Endothelial cell of umbilical vein (primary cell): ENCODE results near the gene NTN3.

Experiments
- EZH2 ChIP-seq: IDR thresholded peaks from 2 replicates; pipeline ENCODE4 v1.6.1; 2012; ENCODE audit warnings: borderline replicate concordance, low read depth, mild to moderate bottlenecking, moderate library complexity, low read length, inconsistent platforms; ENCODE audit not compliant: severe bottlenecking
- POLR2A ChIP-seq: IDR thresholded peaks from 2 replicates; pipeline ENCODE4 v1.6.1; 2012; ENCODE audit warnings: low read depth, mild to moderate bottlenecking, control low read depth, low read length
- TF ChIP-seq, protein P1 (sequence below), 2 donors: IDR thresholded peaks; 1 replicate in 1 of 2; 2 replicates in 1 of 2; pipeline ENCODE4 v1.5.1; 2011; ENCODE audit warnings: low read length in 2 of 2, mild to moderate bottlenecking in 2 of 2, moderate library complexity in 2 of 2, control low read depth in 1 of 2, inconsistent platforms in 1 of 2, low read depth in 1 of 2; ENCODE audit not compliant: insufficient read depth in 1 of 2; ENCODE audit errors: extremely low read depth in 1 of 2

DNA sequence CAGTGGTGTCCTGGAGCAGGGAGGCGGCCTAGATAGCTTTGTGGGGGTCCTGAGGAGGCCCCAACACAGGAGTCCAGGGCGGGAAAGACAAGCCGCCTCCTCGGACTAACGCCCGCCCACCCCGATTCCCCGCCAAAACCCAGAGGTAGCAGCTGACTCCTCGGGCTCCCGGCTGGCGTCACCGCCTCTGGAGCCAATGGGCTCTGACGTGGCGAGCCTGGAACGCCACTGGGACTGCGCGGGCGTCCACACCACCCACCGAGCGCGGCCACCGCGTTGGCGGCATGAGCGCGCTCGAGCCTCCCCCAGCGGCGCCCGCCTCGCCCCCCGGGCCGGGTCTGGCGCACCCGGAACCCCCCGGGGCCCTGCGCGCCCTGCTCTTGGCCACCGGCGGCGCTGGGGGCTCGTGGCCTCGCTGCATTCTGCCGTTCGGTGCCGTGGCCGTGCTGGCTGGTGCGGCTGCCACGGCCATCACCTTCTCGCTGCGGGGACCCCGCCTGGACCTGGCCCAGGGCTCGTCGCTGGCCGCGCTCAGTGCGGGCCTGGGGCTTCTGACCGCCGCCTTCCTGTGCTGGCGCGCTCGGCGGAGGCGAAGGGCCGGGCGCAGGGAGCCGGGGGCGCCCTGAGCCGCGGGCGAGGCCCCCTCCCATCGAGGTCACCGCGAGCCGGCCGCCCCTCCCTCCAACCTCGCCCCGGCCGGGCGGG, 3.4 kb upstream of the NTN3 start:
- TF ChIP-seq POLR2A (no peak), EZH2 (no peak)
- TF ChIP-seq, protein P1, sequence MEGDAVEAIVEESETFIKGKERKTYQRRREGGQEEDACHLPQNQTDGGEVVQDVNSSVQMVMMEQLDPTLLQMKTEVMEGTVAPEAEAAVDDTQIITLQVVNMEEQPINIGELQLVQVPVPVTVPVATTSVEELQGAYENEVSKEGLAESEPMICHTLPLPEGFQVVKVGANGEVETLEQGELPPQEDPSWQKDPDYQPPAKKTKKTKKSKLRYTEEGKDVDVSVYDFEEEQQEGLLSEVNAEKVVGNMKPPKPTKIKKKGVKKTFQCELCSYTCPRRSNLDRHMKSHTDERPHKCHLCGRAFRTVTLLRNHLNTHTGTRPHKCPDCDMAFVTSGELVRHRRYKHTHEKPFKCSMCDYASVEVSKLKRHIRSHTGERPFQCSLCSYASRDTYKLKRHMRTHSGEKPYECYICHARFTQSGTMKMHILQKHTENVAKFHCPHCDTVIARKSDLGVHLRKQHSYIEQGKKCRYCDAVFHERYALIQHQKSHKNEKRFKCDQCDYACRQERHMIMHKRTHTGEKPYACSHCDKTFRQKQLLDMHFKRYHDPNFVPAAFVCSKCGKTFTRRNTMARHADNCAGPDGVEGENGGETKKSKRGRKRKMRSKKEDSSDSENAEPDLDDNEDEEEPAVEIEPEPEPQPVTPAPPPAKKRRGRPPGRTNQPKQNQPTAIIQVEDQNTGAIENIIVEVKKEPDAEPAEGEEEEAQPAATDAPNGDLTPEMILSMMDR (IDR thresholded peaks at IDR 0.05; ENCODE audit: extremely low read depth in 1 of 2, insufficient read depth in 1 of 2, low read depth in 1 of 2, low read length in 2 of 2), result no peak
